SK-N-SH treated with all-trans-retinoic acid at 6 μM for 48 hours (cell line): Measurements from ENCODE around the gene SELENOT.

Source experiments
- ATAC-seq: fragments of 200-7000 bp; cut with Tn5 transposase; 3 replicates; pipeline ENCODE4 v1.9.1; 2020; ENCODE audit warnings: mild to moderate bottlenecking, moderate library complexity
- ARNTL ChIP-seq: fragments of 450-650 bp; formaldehyde crosslinking; IDR thresholded peaks from 2 replicates; pipeline ENCODE4 v1.5.0; 2020; ENCODE audit warnings: low read depth, mild to moderate bottlenecking, moderate library complexity, borderline replicate concordance
- BACH2 ChIP-seq: fragments of 250-450 bp; sonication (Bioruptor Pico); IDR thresholded peaks from 2 replicates; pipeline ENCODE4 v1.9.0; 2021; ENCODE audit warnings: mild to moderate bottlenecking, borderline replicate concordance
- ESRRG ChIP-seq: fragments of 250-450 bp; sonication (Bioruptor Pico); IDR thresholded peaks from 2 replicates; pipeline ENCODE4 v1.6.1; 2021; ENCODE audit warnings: mild to moderate bottlenecking
- GLIS3 ChIP-seq: fragments of 250-450 bp; sonication (Bioruptor Pico); IDR thresholded peaks from 2 replicates; pipeline ENCODE4 v1.5.0; 2020; ENCODE audit warnings: mild to moderate bottlenecking, moderate library complexity
- ISL1 ChIP-seq: fragments of 250-450 bp; sonication (Bioruptor Pico); IDR thresholded peaks from 2 replicates; pipeline ENCODE4 v2.1.2; 2022; ENCODE audit warnings: mild to moderate bottlenecking, moderate library complexity
- OSR1 ChIP-seq: fragments of 250-450 bp; sonication (Bioruptor Pico); IDR thresholded peaks from 2 replicates; pipeline ENCODE4 v1.8.0; 2022; ENCODE audit warnings: moderate library complexity, mild to moderate bottlenecking, inconsistent platforms
- POU6F1 ChIP-seq: fragments of 250-450 bp; sonication (Bioruptor Pico); IDR thresholded peaks from 2 replicates; pipeline ENCODE4 v1.8.0; 2021; ENCODE audit warnings: low read depth, mild to moderate bottlenecking, moderate library complexity, borderline replicate concordance
- PPARA ChIP-seq: fragments of 250-450 bp; sonication (Bioruptor Pico); IDR thresholded peaks from 2 replicates; pipeline ENCODE4 v1.5.0; 2020; ENCODE audit warnings: mild to moderate bottlenecking, borderline replicate concordance
- RARB ChIP-seq: fragments of 250-450 bp; sonication (Bioruptor Pico); IDR thresholded peaks from 2 replicates; pipeline ENCODE4 v1.8.0; 2021; ENCODE audit warnings: mild to moderate bottlenecking, moderate library complexity
- SNAI2 ChIP-seq: fragments of 250-450 bp; sonication (Bioruptor Pico); IDR thresholded peaks from 2 replicates; pipeline ENCODE4 v1.5.0; 2020; ENCODE audit warnings: mild to moderate bottlenecking, moderate library complexity
- TCF4 ChIP-seq: fragments of 250-450 bp; sonication (Bioruptor Pico); IDR thresholded peaks from 2 replicates; pipeline ENCODE4 v1.8.0; 2021; ENCODE audit warnings: mild to moderate bottlenecking, moderate library complexity, borderline replicate concordance
- TOX ChIP-seq: fragments of 250-450 bp; sonication (Bioruptor Pico); IDR thresholded peaks from 2 replicates; pipeline ENCODE4 v1.8.0; 2021; ENCODE audit warnings: mild to moderate bottlenecking, moderate library complexity, borderline replicate concordance
- ZC3H10 ChIP-seq: fragments of 250-450 bp; sonication (Bioruptor Pico); IDR thresholded peaks from 2 replicates; pipeline ENCODE4 v1.5.1; 2021; ENCODE audit warnings: mild to moderate bottlenecking, moderate library complexity
- ZFP3 ChIP-seq: fragments of 250-450 bp; sonication (Bioruptor Pico); IDR thresholded peaks from 2 replicates; pipeline ENCODE4 v1.5.0; 2020; ENCODE audit warnings: mild to moderate bottlenecking, moderate library complexity
- ZFP30 ChIP-seq: fragments of 450-650 bp; formaldehyde crosslinking; IDR thresholded peaks from 2 replicates; pipeline ENCODE4 v1.5.0; 2022; ENCODE audit warnings: mild to moderate bottlenecking, moderate library complexity
- ZNF565 ChIP-seq: fragments of 450-650 bp; formaldehyde crosslinking; conservative IDR thresholded peaks from 2 replicates; pipeline ENCODE4 v1.5.0; 2020; ENCODE audit warnings: low read depth, mild to moderate bottlenecking, moderate library complexity
- ZNF70 ChIP-seq: fragments of 450-650 bp; formaldehyde crosslinking; IDR thresholded peaks from 2 replicates; pipeline ENCODE4 v1.5.0; 2020; ENCODE audit warnings: mild to moderate bottlenecking, moderate library complexity
- ZNF8 ChIP-seq: fragments of 450-650 bp; formaldehyde crosslinking; IDR thresholded peaks from 2 replicates; pipeline ENCODE4 v1.5.0; 2020; ENCODE audit warnings: mild to moderate bottlenecking, moderate library complexity
- TF ChIP-seq, protein P1 (sequence below): fragments of 250-450 bp; sonication (Bioruptor Pico); IDR thresholded peaks from 2 replicates; pipeline ENCODE4 v1.5.0; 2020; ENCODE audit warnings: mild to moderate bottlenecking, moderate library complexity
- TF ChIP-seq, protein P2 (sequence below): fragments of 250-450 bp; sonication (Bioruptor Pico); IDR thresholded peaks from 2 replicates; pipeline ENCODE4 v1.5.1; 2021; ENCODE audit warnings: mild to moderate bottlenecking, moderate library complexity
- TF ChIP-seq, protein P3 (sequence below): fragments of 250-450 bp; sonication (Bioruptor Pico); IDR thresholded peaks from 2 replicates; pipeline ENCODE4 v1.5.1; 2020; ENCODE audit warnings: low read depth, mild to moderate bottlenecking, moderate library complexity

SELENOT gene

GRCh38 chr3:150622955-150623354 is 19.8 kb downstream of the SELENOT start:
- ATAC-seq = peak; percentile 40; the same call in 2 of the 3 replicates
- peak; percentile 57 for TF ChIP-seq ISL1 (CRISPR knock-in tag)
- TF ChIP-seq, all 23 proteins: peak for 1; not testable (repeated sequence) for 22

DNA sequence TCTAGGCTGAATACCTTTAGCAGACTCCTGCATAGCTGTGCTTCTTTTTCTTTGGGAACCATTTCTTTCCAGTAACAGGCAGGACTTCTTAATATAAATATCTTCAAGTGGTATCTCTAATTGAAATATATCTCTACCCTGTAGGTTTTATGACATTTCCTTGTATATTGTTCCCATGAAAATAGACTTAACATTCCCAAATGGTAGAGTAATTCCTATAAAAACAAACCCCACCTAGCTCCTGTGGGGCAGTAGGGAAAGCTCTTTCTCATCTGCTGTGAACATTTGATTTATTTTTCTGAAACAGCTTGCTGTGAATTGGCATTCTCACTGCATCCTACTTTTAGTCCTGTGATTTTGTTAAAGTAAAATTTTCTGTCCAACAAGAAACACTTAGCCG is 20.8 kb downstream of the SELENOT start:
- ATAC-seq = no peak
- TF ChIP-seq GLIS3 = no peak

- no peak for ATAC-seq
- no peak for TF ChIP-seq ZNF8 (CRISPR knock-in tag)
- TF ChIP-seq ISL1 (CRISPR knock-in tag) = no peak
- TF ChIP-seq SNAI2 (CRISPR knock-in tag) = no peak
- no peak for TF ChIP-seq RARB (CRISPR knock-in tag)
- no peak for TF ChIP-seq OSR1
- TF ChIP-seq, protein P1, sequence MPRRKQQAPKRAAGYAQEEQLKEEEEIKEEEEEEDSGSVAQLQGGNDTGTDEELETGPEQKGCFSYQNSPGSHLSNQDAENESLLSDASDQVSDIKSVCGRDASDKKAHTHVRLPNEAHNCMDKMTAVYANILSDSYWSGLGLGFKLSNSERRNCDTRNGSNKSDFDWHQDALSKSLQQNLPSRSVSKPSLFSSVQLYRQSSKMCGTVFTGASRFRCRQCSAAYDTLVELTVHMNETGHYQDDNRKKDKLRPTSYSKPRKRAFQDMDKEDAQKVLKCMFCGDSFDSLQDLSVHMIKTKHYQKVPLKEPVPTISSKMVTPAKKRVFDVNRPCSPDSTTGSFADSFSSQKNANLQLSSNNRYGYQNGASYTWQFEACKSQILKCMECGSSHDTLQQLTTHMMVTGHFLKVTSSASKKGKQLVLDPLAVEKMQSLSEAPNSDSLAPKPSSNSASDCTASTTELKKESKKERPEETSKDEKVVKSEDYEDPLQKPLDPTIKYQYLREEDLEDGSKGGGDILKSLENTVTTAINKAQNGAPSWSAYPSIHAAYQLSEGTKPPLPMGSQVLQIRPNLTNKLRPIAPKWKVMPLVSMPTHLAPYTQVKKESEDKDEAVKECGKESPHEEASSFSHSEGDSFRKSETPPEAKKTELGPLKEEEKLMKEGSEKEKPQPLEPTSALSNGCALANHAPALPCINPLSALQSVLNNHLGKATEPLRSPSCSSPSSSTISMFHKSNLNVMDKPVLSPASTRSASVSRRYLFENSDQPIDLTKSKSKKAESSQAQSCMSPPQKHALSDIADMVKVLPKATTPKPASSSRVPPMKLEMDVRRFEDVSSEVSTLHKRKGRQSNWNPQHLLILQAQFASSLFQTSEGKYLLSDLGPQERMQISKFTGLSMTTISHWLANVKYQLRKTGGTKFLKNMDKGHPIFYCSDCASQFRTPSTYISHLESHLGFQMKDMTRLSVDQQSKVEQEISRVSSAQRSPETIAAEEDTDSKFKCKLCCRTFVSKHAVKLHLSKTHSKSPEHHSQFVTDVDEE (CRISPR knock-in tag) = no peak
- TF ChIP-seq GLIS3 = no peak
Measured at GRCh38 chr3:150626148-150626930, 23.2 kb downstream of the SELENOT start.

DNA sequence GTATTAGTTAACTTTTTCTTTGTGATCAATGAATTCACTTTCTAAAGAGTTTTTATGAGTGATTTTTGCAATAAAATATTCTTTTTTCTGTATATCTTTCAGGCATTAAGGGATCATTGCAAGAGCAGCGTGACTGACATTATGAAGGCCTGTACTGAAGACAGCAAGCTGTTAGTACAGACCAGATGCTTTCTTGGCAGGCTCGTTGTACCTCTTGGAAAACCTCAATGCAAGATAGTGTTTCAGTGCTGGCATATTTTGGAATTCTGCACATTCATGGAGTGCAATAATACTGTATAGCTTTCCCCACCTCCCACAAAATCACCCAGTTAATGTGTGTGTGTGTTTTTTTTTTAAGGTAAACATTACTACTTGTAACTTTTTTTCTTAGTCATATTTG is 24.4 kb downstream of the SELENOT start:
- no peak for ATAC-seq

GRCh38 chr3:150631515-150632221 is 28.5 kb downstream of the SELENOT start:
- ATAC-seq = no peak
- no peak for TF ChIP-seq TCF4 (CRISPR knock-in tag)
- TF ChIP-seq POU6F1 (CRISPR knock-in tag) = no peak
- TF ChIP-seq ZNF70 = no peak
- TF ChIP-seq, protein P2, sequence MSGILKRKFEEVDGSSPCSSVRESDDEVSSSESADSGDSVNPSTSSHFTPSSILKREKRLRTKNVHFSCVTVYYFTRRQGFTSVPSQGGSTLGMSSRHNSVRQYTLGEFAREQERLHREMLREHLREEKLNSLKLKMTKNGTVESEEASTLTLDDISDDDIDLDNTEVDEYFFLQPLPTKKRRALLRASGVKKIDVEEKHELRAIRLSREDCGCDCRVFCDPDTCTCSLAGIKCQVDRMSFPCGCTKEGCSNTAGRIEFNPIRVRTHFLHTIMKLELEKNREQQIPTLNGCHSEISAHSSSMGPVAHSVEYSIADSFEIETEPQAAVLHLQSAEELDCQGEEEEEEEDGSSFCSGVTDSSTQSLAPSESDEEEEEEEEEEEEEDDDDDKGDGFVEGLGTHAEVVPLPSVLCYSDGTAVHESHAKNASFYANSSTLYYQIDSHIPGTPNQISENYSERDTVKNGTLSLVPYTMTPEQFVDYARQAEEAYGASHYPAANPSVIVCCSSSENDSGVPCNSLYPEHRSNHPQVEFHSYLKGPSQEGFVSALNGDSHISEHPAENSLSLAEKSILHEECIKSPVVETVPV = no peak
- no peak for TF ChIP-seq SNAI2 (CRISPR knock-in tag)
- TF ChIP-seq ZNF565 (CRISPR knock-in tag) = no peak
- TF ChIP-seq, protein P3, sequence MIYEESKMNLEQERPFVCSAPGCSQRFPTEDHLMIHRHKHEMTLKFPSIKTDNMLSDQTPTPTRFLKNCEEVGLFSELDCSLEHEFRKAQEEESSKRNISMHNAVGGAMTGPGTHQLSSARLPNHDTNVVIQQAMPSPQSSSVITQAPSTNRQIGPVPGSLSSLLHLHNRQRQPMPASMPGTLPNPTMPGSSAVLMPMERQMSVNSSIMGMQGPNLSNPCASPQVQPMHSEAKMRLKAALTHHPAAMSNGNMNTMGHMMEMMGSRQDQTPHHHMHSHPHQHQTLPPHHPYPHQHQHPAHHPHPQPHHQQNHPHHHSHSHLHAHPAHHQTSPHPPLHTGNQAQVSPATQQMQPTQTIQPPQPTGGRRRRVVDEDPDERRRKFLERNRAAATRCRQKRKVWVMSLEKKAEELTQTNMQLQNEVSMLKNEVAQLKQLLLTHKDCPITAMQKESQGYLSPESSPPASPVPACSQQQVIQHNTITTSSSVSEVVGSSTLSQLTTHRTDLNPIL (CRISPR knock-in tag) = no peak
- TF ChIP-seq PPARA (CRISPR knock-in tag) = no peak
- TF ChIP-seq ESRRG (CRISPR knock-in tag) = no peak
- TF ChIP-seq ZNF8 (CRISPR knock-in tag) = no peak
- TF ChIP-seq ZFP30 (CRISPR knock-in tag) = no peak

More for the DNA sequence above, 24.4 kb downstream of the SELENOT start:
- TF ChIP-seq ZC3H10 (CRISPR knock-in tag) (no peak), ARNTL (no peak), ISL1 (CRISPR knock-in tag) (no peak), PPARA (CRISPR knock-in tag) (no peak), TOX (CRISPR knock-in tag) (no peak), ZFP3 (CRISPR knock-in tag) (no peak), ZNF565 (CRISPR knock-in tag) (no peak), GLIS3 (no peak), BACH2 (CRISPR knock-in tag) (no peak), SNAI2 (CRISPR knock-in tag) (no peak), POU6F1 (CRISPR knock-in tag) (no peak), RARB (CRISPR knock-in tag) (no peak), ZNF8 (CRISPR knock-in tag) (no peak)
- TF ChIP-seq, protein P3 (CRISPR knock-in tag) = no peak
